Fibroblast of mammary gland (primary cell): Measurements from ENCODE around the gene CHN2.

Experiments
- DNase-seq: peaks from one replicate; pipeline ENCODE4 v3.0.0-alpha.2; 2010; ENCODE audit warnings: low read depth
- H3K4me3 ChIP-seq: 2 replicates; pipeline ENCODE4 v1.5.1; 2011; ENCODE audit warnings: low read depth, mild to moderate bottlenecking, low read length, moderate library complexity; ENCODE audit not compliant: control insufficient read depth
- CTCF ChIP-seq: conservative IDR thresholded peaks from 2 replicates; pipeline ENCODE4 v1.5.1; 2011; ENCODE audit warnings: low read depth, low read length, inconsistent platforms; ENCODE audit not compliant: control insufficient read depth, insufficient read depth

Gene CHN2

GRCh38 chr7:29488977-29489376 lies 294.4 kb downstream of the CHN2 start:
- no peak for TF ChIP-seq CTCF
- no peak overlapping the region for H3K4me3 ChIP-seq
- DNase-seq = peak; percentile 68

- no peak for TF ChIP-seq CTCF
- no peak overlapping the region for H3K4me3 ChIP-seq
- no peak for DNase-seq
Measured at GRCh38 chr7:29490094-29490607, 295.6 kb downstream of the CHN2 start.

- no peak overlapping the region for H3K4me3 ChIP-seq
- no peak for TF ChIP-seq CTCF
- DNase-seq = peak; percentile 48
Measured at GRCh38 chr7:29494350-29494749, 299.8 kb downstream of the CHN2 start.

- no peak for TF ChIP-seq CTCF
- H3K4me3 ChIP-seq = no peak overlapping the region
- DNase-seq = no peak
Measured at GRCh38 chr7:29495653-29496052, 301.1 kb downstream of the CHN2 start.

GRCh38 chr7:29496355-29497020 lies 301.9 kb downstream of the CHN2 start:
- no peak for DNase-seq
- H3K4me3 ChIP-seq = no peak overlapping the region
- no peak for TF ChIP-seq CTCF

- DNase-seq = no peak
- H3K4me3 ChIP-seq = no peak overlapping the region
- TF ChIP-seq CTCF = no peak
Measured at GRCh38 chr7:29499932-29500331, 305.4 kb downstream of the CHN2 start.
